HUDEP-2 (cell line): Measurements from ENCODE around the gene TMEM232.

ENCODE experiments used
- DNase-seq, 76 experiments: peaks; one replicate each; lab custom pipeline; 2025; ENCODE audit not compliant: unreplicated experiment in 76 of 76; lab: John Stamatoyannopoulos, UW

TMEM232 gene

GRCh38 chr5:110634475-110634874 lies 92.0 kb downstream of the TMEM232 start:
- no peak for DNase-seq

GRCh38 chr5:110631236-110631635 lies 95.2 kb downstream of the TMEM232 start:
- no peak for DNase-seq

GRCh38 chr5:110630350-110630749 lies 96.1 kb downstream of the TMEM232 start:
- no peak for DNase-seq

GRCh38 chr5:110625376-110625999 lies 101.0 kb downstream of the TMEM232 start:
- DNase-seq: peak in 2 of 76 experiments; percentile 9 to 29

GRCh38 chr5:110623874-110624273 lies 102.6 kb downstream of the TMEM232 start:
- no peak for DNase-seq

- no peak for DNase-seq
Measured at GRCh38 chr5:110618941-110619340, 107.5 kb downstream of the TMEM232 start.

GRCh38 chr5:110616009-110616408 lies 110.5 kb downstream of the TMEM232 start:
- no peak for DNase-seq

- peak in 68 of 76 experiments; percentile 3 to 82 (median 46) for DNase-seq
Measured at GRCh38 chr5:110612794-110613247, 113.7 kb downstream of the TMEM232 start.

- DNase-seq: no peak
Measured at GRCh38 chr5:110611817-110612216, 114.7 kb downstream of the TMEM232 start.

GRCh38 chr5:110594866-110595265 lies 131.6 kb downstream of the TMEM232 start:
- DNase-seq: no peak

- peak in 5 of 76 experiments; percentile 1 to 6 (median 2) for DNase-seq
Measured at GRCh38 chr5:110590187-110590586, 136.3 kb downstream of the TMEM232 start.

- no peak for DNase-seq
Measured at GRCh38 chr5:110588286-110588980, 138.0 kb downstream of the TMEM232 start.

- no peak for DNase-seq
Measured at GRCh38 chr5:110580625-110581024, 145.8 kb downstream of the TMEM232 start.

- no peak for DNase-seq
Measured at GRCh38 chr5:110572729-110573128, 153.7 kb downstream of the TMEM232 start.

- no peak for DNase-seq
Measured at GRCh38 chr5:110562191-110562590, 164.3 kb downstream of the TMEM232 start.

- DNase-seq: no peak
Measured at GRCh38 chr5:110561510-110561909, 165.0 kb downstream of the TMEM232 start.

GRCh38 chr5:110549301-110549700 lies 177.2 kb downstream of the TMEM232 start:
- no peak for DNase-seq

- DNase-seq: no peak
Measured at GRCh38 chr5:110548171-110548570, 178.3 kb downstream of the TMEM232 start.

- DNase-seq: no peak
Measured at GRCh38 chr5:110547495-110547894, 179.0 kb downstream of the TMEM232 start.

GRCh38 chr5:110545716-110546115 lies 180.8 kb downstream of the TMEM232 start:
- no peak for DNase-seq

- no peak for DNase-seq
Measured at GRCh38 chr5:110544603-110545002, 181.9 kb downstream of the TMEM232 start.

- DNase-seq: no peak
Measured at GRCh38 chr5:110542949-110543348, 183.5 kb downstream of the TMEM232 start.
